ENCODE results near the gene HRH2. TPM values are rescaled to one million over a fixed set of nuclear protein-coding genes. Genes with fewer than 3 reads are reported as not detected.

Gene HRH2
- total RNA-seq, 1 experiment from 2014 or later, result 3.3 TPM

DNA sequence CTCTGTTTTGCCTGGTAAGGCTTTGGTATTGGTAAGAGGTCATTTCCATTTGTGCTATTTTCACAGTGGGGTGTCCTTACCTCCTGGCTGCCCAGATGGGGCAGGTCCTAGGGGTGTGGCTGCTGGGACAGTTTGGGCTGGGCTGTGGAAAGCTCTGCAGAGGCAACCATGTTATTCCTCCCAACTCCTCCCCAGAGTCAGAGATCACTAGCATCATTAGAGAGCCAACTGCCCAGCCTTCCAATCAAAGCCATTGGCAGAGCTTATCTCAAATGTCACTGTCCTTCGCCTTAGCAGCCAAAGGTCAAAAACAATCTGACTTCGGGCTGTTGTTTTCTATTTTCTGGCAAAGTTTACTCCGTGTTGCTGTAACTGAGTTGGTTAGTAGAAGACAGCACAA is 33.6 kb upstream of the HRH2 start:
- Histone ChIP-seq H3K27ac (ENCODE audit: insufficient read length, low read depth, low read length) (no peak overlapping the region), H2BK20ac (ENCODE audit: low read depth, low read length, poor library complexity, severe bottlenecking) (no peak overlapping the region), H3K14ac (ENCODE audit: insufficient read depth, low read length) (no peak overlapping the region), H3K4me1 (ENCODE audit: insufficient read depth, low read length) (peaks cover 3% of the 10 kb centered on the region; the same call in 1 of the 2 replicates), H2BK120ac (ENCODE audit: low read depth, low read length, poor library complexity, severe bottlenecking) (no peak overlapping the region), H2BK12ac (ENCODE audit: insufficient read length, low read depth, low read length) (no peak overlapping the region), H2BK5ac (ENCODE audit: insufficient read length, low read length) (no peak overlapping the region), H3T11ph (ENCODE audit: low read length) (no peak overlapping the region), H3K18ac (ENCODE audit: insufficient read length, low read depth, low read length) (no peak overlapping the region), H3K9me3 (ENCODE audit: control insufficient read depth, low read depth, low read length) (peaks cover 13% of the 10 kb centered on the region), H3K23ac (ENCODE audit: insufficient read length, low read depth, low read length) (no peak overlapping the region), H4K5ac (ENCODE audit: insufficient read length, low read depth, low read length) (no peak overlapping the region), H4K91ac (ENCODE audit: insufficient read length, low read depth, low read length) (no peak overlapping the region), H3K9ac (ENCODE audit: extremely low read depth, insufficient read length, low read length) (no peak overlapping the region), H3K79me1 (ENCODE audit: insufficient read depth, low read depth, low read length, poor library complexity, severe bottlenecking) (no peaks in the 10 kb centered on the region), H3K23me2 (ENCODE audit: insufficient read length, low read depth, low read length, poor library complexity, severe bottlenecking) (no peaks in the 10 kb centered on the region), H4K8ac (replicated peaks; ENCODE audit: insufficient read length, low read depth, low read length) (no peak overlapping the region), H2AFZ (ENCODE audit: low read length) (no peak overlapping the region), H4K20me1 (ENCODE audit: control insufficient read depth, insufficient read depth, insufficient read length) (no peaks in the 10 kb centered on the region), H2BK15ac (ENCODE audit: low read depth, low read length) (no peak overlapping the region), H3K4me2 (ENCODE audit: insufficient read depth, insufficient read length, low read length) (no peak overlapping the region), H3K56ac (ENCODE audit: insufficient read length, low read depth, low read length) (no peak overlapping the region), H3K27me3 (ENCODE audit: insufficient read depth, low read length) (no peaks in the 10 kb centered on the region), H2AK5ac (ENCODE audit: insufficient read length, low read length) (no peak overlapping the region), H3K79me2 (ENCODE audit: insufficient read depth, low read length) (no peaks in the 10 kb centered on the region), H3K4ac (ENCODE audit: low read depth, low read length) (no peak overlapping the region)
- Mint-ChIP-seq H3K27ac (no peak overlapping the region; a peak in 1 of 7 replicates), H3K4me1 (peaks cover 22 to 32% of the 10 kb centered on the region in 2 experiments), H3K36me3 (ENCODE audit: insufficient read depth in 1 of 3, low read depth in 3 of 3) (peaks cover 5 to 18% (median 13%) of the 10 kb centered on the region in 3 experiments), H3K9me3 (peaks cover 14 to 28% of the 10 kb centered on the region in 2 experiments), H3K4me3 (no peak overlapping the region), H3K27me3 (ENCODE audit: low read depth) (peaks cover 2% of the 10 kb centered on the region; the same call in 1 of the 2 replicates)
- no peak for TF ChIP-seq CTCF (conservative IDR thresholded peaks at IDR 0.05)
- DNase-seq, result no peak
- no CpG with 5 or more reads among the region's 3 CpGs for WGBS (ENCODE audit: extremely low coverage, insufficient read length, low lambda C conversion rate)
